Eye (tissue), 1 donor: ENCODE results near the gene MOB3B.

Experiments used
- DNase-seq: peaks from one replicate; pipeline ENCODE4 v3.0.0-alpha.2; 2015

Gene MOB3B

GRCh38 chr9:27385606-27386322 lies 143.8 kb downstream of the MOB3B start:
- DNase-seq: no peak

- no peak for DNase-seq
These were observed 145.2 kb downstream of the MOB3B start for GRCh38 chr9:27384262-27385014.

GRCh38 chr9:27383524-27383923 lies 146.1 kb downstream of the MOB3B start:
- no peak for DNase-seq

GRCh38 chr9:27382975-27383374 lies 146.6 kb downstream of the MOB3B start:
- no peak for DNase-seq

GRCh38 chr9:27382308-27382707 lies 147.3 kb downstream of the MOB3B start:
- no peak for DNase-seq

- DNase-seq: no peak
These were observed 150.0 kb downstream of the MOB3B start for GRCh38 chr9:27379311-27380251.

GRCh38 chr9:27377811-27378456 lies 151.7 kb downstream of the MOB3B start:
- DNase-seq: no peak

GRCh38 chr9:27377147-27377807 lies 152.3 kb downstream of the MOB3B start:
- no peak for DNase-seq

- no peak for DNase-seq
These were observed 155.8 kb downstream of the MOB3B start for GRCh38 chr9:27373851-27374250.

GRCh38 chr9:27372615-27373014 lies 157.0 kb downstream of the MOB3B start:
- DNase-seq: no peak

GRCh38 chr9:27371382-27371781 lies 158.2 kb downstream of the MOB3B start:
- no peak for DNase-seq

GRCh38 chr9:27369591-27369990 lies 160.0 kb downstream of the MOB3B start:
- DNase-seq: no peak

GRCh38 chr9:27368316-27368985 lies 161.2 kb downstream of the MOB3B start:
- DNase-seq: peak; percentile 89

- peak; percentile 35 for DNase-seq
These were observed 161.7 kb downstream of the MOB3B start for GRCh38 chr9:27367921-27368315.

GRCh38 chr9:27367175-27367798 lies 162.3 kb downstream of the MOB3B start:
- DNase-seq: no peak

- peak; percentile 51 for DNase-seq
These were observed 163.8 kb downstream of the MOB3B start for GRCh38 chr9:27365707-27366376.

GRCh38 chr9:27362447-27363210 lies 167.0 kb downstream of the MOB3B start:
- no peak for DNase-seq

- DNase-seq: no peak
These were observed 168.1 kb downstream of the MOB3B start for GRCh38 chr9:27361492-27361891.

GRCh38 chr9:27359763-27360162 lies 169.9 kb downstream of the MOB3B start:
- no peak for DNase-seq

- DNase-seq: no peak
These were observed 171.6 kb downstream of the MOB3B start for GRCh38 chr9:27358007-27358406.
